A673 (cell line): ENCODE results near the gene ANAPC1. TPM values are rescaled to one million over a fixed set of nuclear protein-coding genes. Genes with fewer than 3 reads are reported as not detected.

Experiments
- BruUV-seq: library from RNA; stranded (reverse); fragments of 400-500 nt; replicated peaks from 2 replicates; lab custom pipeline; 2021; lab: Mats Ljungman, UMichigan
- CTCF ChIA-PET: fragments of 300-600 bp; sonication (Branson Sonifier 250); formaldehyde crosslinking; loops from one replicate; lab custom pipeline; 2022; ENCODE audit warnings: antibody characterized with exemption; lab: Charles Lee
- POLR2A ChIA-PET: fragments of 300-600 bp; sonication (Branson Sonifier 250); formaldehyde crosslinking; loops from one replicate; lab custom pipeline; 2022; ENCODE audit warnings: antibody characterized with exemption; ENCODE audit not compliant: low non-redundant PET; lab: Charles Lee
- DNase-seq: peaks from one replicate; pipeline ENCODE4 v3.0.0-alpha.2; 2015; ENCODE audit warnings: low spot score
- H3K27ac ChIP-seq: fragments of 200-600 bp; sonication (generic); 2 replicates; pipeline ENCODE4 v1.5.1; 2016; ENCODE audit warnings: mixed run types, low read depth, mild to moderate bottlenecking, mixed read lengths, antibody characterized with exemption, low read length; ENCODE audit not compliant: poor library complexity, severe bottlenecking
- H3K27me3 ChIP-seq: fragments of 200-600 bp; sonication (generic); replicated peaks from 2 replicates; pipeline ENCODE4 v1.6.1; 2017; ENCODE audit warnings: mixed run types, low read depth, mild to moderate bottlenecking, mixed read lengths, antibody characterized with exemption, low read length; ENCODE audit not compliant: insufficient read depth, poor library complexity
- H3K36me3 ChIP-seq: fragments of 200-600 bp; sonication (generic); 2 replicates; pipeline ENCODE4 v1.6.1; 2016; ENCODE audit warnings: mixed run types, mild to moderate bottlenecking, mixed read lengths, antibody characterized with exemption, low read length; ENCODE audit not compliant: insufficient read depth, poor library complexity, severe bottlenecking
- H3K4me1 ChIP-seq: fragments of 200-600 bp; sonication (generic); 2 replicates; pipeline ENCODE4 v1.6.1; 2017; ENCODE audit warnings: mixed run types, mild to moderate bottlenecking, mixed read lengths, antibody characterized with exemption, low read length; ENCODE audit not compliant: insufficient read depth, poor library complexity, severe bottlenecking
- H3K4me3 ChIP-seq: fragments of 200-600 bp; sonication (generic); 2 replicates; pipeline ENCODE4 v1.5.1; 2016; ENCODE audit warnings: low read depth, mixed run types, mild to moderate bottlenecking, mixed read lengths, low read length; ENCODE audit not compliant: poor library complexity, severe bottlenecking
- H3K9me3 ChIP-seq: fragments of 200-600 bp; sonication (generic); 2 replicates; pipeline ENCODE4 v1.6.1; 2016; ENCODE audit warnings: mixed run types, low read depth, mild to moderate bottlenecking, mixed read lengths, antibody characterized with exemption, low read length; ENCODE audit not compliant: poor library complexity, severe bottlenecking
- CTCF ChIP-seq: fragments of 300-800, 200-600 bp; sonication (generic); conservative IDR thresholded peaks from 2 replicates; pipeline ENCODE4 v1.5.1; 2017; ENCODE audit warnings: low read depth, mild to moderate bottlenecking, antibody characterized with exemption, low read length, moderate library complexity, mixed read lengths
- EZH2 ChIP-seq: fragments of 200-600 bp; sonication (generic); IDR thresholded peaks from 2 replicates; pipeline ENCODE4 v1.6.1; 2017; ENCODE audit warnings: borderline replicate concordance, low read depth, mild to moderate bottlenecking, mixed read lengths, antibody characterized with exemption, low read length; ENCODE audit not compliant: poor library complexity, severe bottlenecking
- intact Hi-C: fragments of 100-400 bp; cut with micrococcal nuclease; formaldehyde crosslinking; loops from one replicate; pipeline ENCODE4 v1.10.0; 2022; ENCODE audit not compliant: unreplicated experiment
- total RNA-seq: library from RNA; stranded (reverse); gene quantifications from 2 replicates; pipeline ENCODE4 v1.2.3, GENCODE V29; 2021

Gene ANAPC1
- total RNA-seq, 1 experiment from 2014 or later, result 107 TPM

GRCh38 chr2:111924617-111925107 is 40.7 kb upstream of the ANAPC1 start:
- no peaks in the 10 kb centered on the region for H3K9me3 ChIP-seq
- peaks cover 4% of the 10 kb centered on the region for H3K36me3 ChIP-seq
- H3K27ac ChIP-seq, result no peak overlapping the region
- no peaks in the 10 kb centered on the region for H3K27me3 ChIP-seq
- POLR2A ChIA-PET, result no interaction called here
- H3K4me3 ChIP-seq, result no peak overlapping the region
- CTCF ChIA-PET, result no interaction called here
- DNase-seq, result no peak
- intact Hi-C loops, result no loop called here
- no peak for TF ChIP-seq EZH2
- no TSS peak for BruUV-seq
- H3K4me1 ChIP-seq, result no peaks in the 10 kb centered on the region

- no TSS peak for BruUV-seq
- peaks cover 13% of the 10 kb centered on the region for H3K4me1 ChIP-seq
- H3K27me3 ChIP-seq, result no peaks in the 10 kb centered on the region
- no peaks in the 10 kb centered on the region for H3K9me3 ChIP-seq
- TF ChIP-seq CTCF, result no peak
- TF ChIP-seq EZH2, result no peak
- no peak for DNase-seq
- no peak overlapping the region for H3K4me3 ChIP-seq
- no peak overlapping the region for H3K27ac ChIP-seq
- ChIA-PET POLR2A (no interaction called here), CTCF (no interaction called here)
- H3K36me3 ChIP-seq, result no peaks in the 10 kb centered on the region
- intact Hi-C loops, result no loop called here
These were observed 39.3 kb upstream of the ANAPC1 start for GRCh38 chr2:111923276-111923804.

GRCh38 chr2:111919794-111920608 is 36.0 kb upstream of the ANAPC1 start:
- Histone ChIP-seq H3K9me3 (no peaks in the 10 kb centered on the region), H3K4me3 (no peak overlapping the region), H3K36me3 (no peaks in the 10 kb centered on the region), H3K27me3 (no peaks in the 10 kb centered on the region), H3K4me1 (peaks cover 23% of the 10 kb centered on the region), H3K27ac (no peak overlapping the region)
- CTCF ChIA-PET, result no interaction called here
- DNase-seq, result no peak
- TF ChIP-seq EZH2, result no peak
- TF ChIP-seq CTCF, result no peak
- no TSS peak for BruUV-seq
- POLR2A ChIA-PET, result no interaction called here
- intact Hi-C loops, result no loop called here
